Measurements from ENCODE around the gene ESRRG.
A peak's percentile ranks its signal among the peaks of the same experiment; 100 is the strongest.

The ESRRG gene

GRCh38 chr1:216599851-216600250 lies 123.4 kb downstream of the ESRRG start:
- no peaks in the 10 kb centered on the region for H3K36me3 ChIP-seq (ENCODE audit: insufficient read depth, low read length)
- H3K4me2 ChIP-seq (ENCODE audit: low read length) = peak overlapping the region; percentile 97
- H3K27me3 ChIP-seq (ENCODE audit: control insufficient read depth, insufficient read depth, low read length) = no peaks in the 10 kb centered on the region
- H3K4me1 ChIP-seq (ENCODE audit: control insufficient read depth, insufficient read depth, low read length) = peaks cover 14% of the 10 kb centered on the region
- no peaks in the 10 kb centered on the region for H3K9me3 ChIP-seq (replicated peaks; ENCODE audit: low read length)
- H3K4me3 ChIP-seq (ENCODE audit: low read length) = no peak overlapping the region
- H3K9ac ChIP-seq (ENCODE audit: low read depth, low read length) = peak overlapping the region; percentile 98

- no peaks in the 10 kb centered on the region for H3K9me3 ChIP-seq (replicated peaks; ENCODE audit: low read length)
- H3K36me3 ChIP-seq (ENCODE audit: insufficient read depth, low read length) = no peaks in the 10 kb centered on the region
- no peaks in the 10 kb centered on the region for H3K27me3 ChIP-seq (ENCODE audit: control insufficient read depth, insufficient read depth, low read length)
- no peak overlapping the region for H3K9ac ChIP-seq (ENCODE audit: low read depth, low read length)
- no peak overlapping the region for H3K4me3 ChIP-seq (ENCODE audit: low read length)
- H3K4me1 ChIP-seq (ENCODE audit: control insufficient read depth, insufficient read depth, low read length) = peaks cover 14% of the 10 kb centered on the region
- no peak overlapping the region for H3K4me2 ChIP-seq (ENCODE audit: low read length)
Observed at GRCh38 chr1:216598448-216598847, 124.8 kb downstream of the ESRRG start.

GRCh38 chr1:216596281-216596862 lies 126.9 kb downstream of the ESRRG start:
- Histone ChIP-seq H3K27me3 (ENCODE audit: control insufficient read depth, insufficient read depth, low read length) (no peaks in the 10 kb centered on the region), H3K4me1 (ENCODE audit: control insufficient read depth, insufficient read depth, low read length) (peaks cover 9% of the 10 kb centered on the region), H3K9me3 (replicated peaks; ENCODE audit: low read length) (no peaks in the 10 kb centered on the region), H3K4me3 (ENCODE audit: low read length) (no peak overlapping the region), H3K9ac (ENCODE audit: low read depth, low read length) (no peak overlapping the region), H3K4me2 (ENCODE audit: low read length) (no peak overlapping the region), H3K36me3 (ENCODE audit: insufficient read depth, low read length) (no peaks in the 10 kb centered on the region)

GRCh38 chr1:216587715-216588114 lies 135.5 kb downstream of the ESRRG start:
- H3K4me2 ChIP-seq (ENCODE audit: low read length) = no peak overlapping the region
- no peaks in the 10 kb centered on the region for H3K4me1 ChIP-seq (ENCODE audit: control insufficient read depth, insufficient read depth, low read length)
- no peak overlapping the region for H3K9ac ChIP-seq (ENCODE audit: low read depth, low read length)
- H3K36me3 ChIP-seq (ENCODE audit: insufficient read depth, low read length) = no peaks in the 10 kb centered on the region
- H3K9me3 ChIP-seq (replicated peaks; ENCODE audit: low read length) = no peaks in the 10 kb centered on the region
- H3K27me3 ChIP-seq (ENCODE audit: control insufficient read depth, insufficient read depth, low read length) = no peaks in the 10 kb centered on the region
- no peak overlapping the region for H3K4me3 ChIP-seq (ENCODE audit: low read length)

- H3K27me3 ChIP-seq (ENCODE audit: control insufficient read depth, insufficient read depth, low read length) = no peaks in the 10 kb centered on the region
- no peaks in the 10 kb centered on the region for H3K4me1 ChIP-seq (ENCODE audit: control insufficient read depth, insufficient read depth, low read length)
- H3K4me2 ChIP-seq (ENCODE audit: low read length) = no peak overlapping the region
- H3K36me3 ChIP-seq (ENCODE audit: insufficient read depth, low read length) = no peaks in the 10 kb centered on the region
- no peak overlapping the region for H3K9ac ChIP-seq (ENCODE audit: low read depth, low read length)
- H3K4me3 ChIP-seq (ENCODE audit: low read length) = no peak overlapping the region
- H3K9me3 ChIP-seq (replicated peaks; ENCODE audit: low read length) = no peaks in the 10 kb centered on the region
Observed at GRCh38 chr1:216582151-216582550, 141.1 kb downstream of the ESRRG start.

GRCh38 chr1:216580538-216581057 lies 142.6 kb downstream of the ESRRG start:
- Histone ChIP-seq H3K4me3 (ENCODE audit: low read length) (no peak overlapping the region), H3K27me3 (ENCODE audit: control insufficient read depth, insufficient read depth, low read length) (no peaks in the 10 kb centered on the region), H3K4me2 (ENCODE audit: low read length) (no peak overlapping the region), H3K9ac (ENCODE audit: low read depth, low read length) (no peak overlapping the region), H3K36me3 (ENCODE audit: insufficient read depth, low read length) (no peaks in the 10 kb centered on the region), H3K9me3 (replicated peaks; ENCODE audit: low read length) (no peaks in the 10 kb centered on the region), H3K4me1 (ENCODE audit: control insufficient read depth, insufficient read depth, low read length) (no peaks in the 10 kb centered on the region)

GRCh38 chr1:216576234-216576937 lies 146.8 kb downstream of the ESRRG start:
- H3K36me3 ChIP-seq (ENCODE audit: insufficient read depth, low read length) = no peaks in the 10 kb centered on the region
- H3K4me2 ChIP-seq (ENCODE audit: low read length) = no peak overlapping the region
- H3K4me1 ChIP-seq (ENCODE audit: control insufficient read depth, insufficient read depth, low read length) = no peaks in the 10 kb centered on the region
- H3K4me3 ChIP-seq (ENCODE audit: low read length) = no peak overlapping the region
- no peak overlapping the region for H3K9ac ChIP-seq (ENCODE audit: low read depth, low read length)
- H3K27me3 ChIP-seq (ENCODE audit: control insufficient read depth, insufficient read depth, low read length) = no peaks in the 10 kb centered on the region
- no peaks in the 10 kb centered on the region for H3K9me3 ChIP-seq (replicated peaks; ENCODE audit: low read length)

- Histone ChIP-seq H3K9me3 (replicated peaks; ENCODE audit: low read length) (no peaks in the 10 kb centered on the region), H3K36me3 (ENCODE audit: insufficient read depth, low read length) (no peaks in the 10 kb centered on the region), H3K4me1 (ENCODE audit: control insufficient read depth, insufficient read depth, low read length) (no peaks in the 10 kb centered on the region), H3K4me3 (ENCODE audit: low read length) (no peak overlapping the region), H3K4me2 (ENCODE audit: low read length) (no peak overlapping the region), H3K27me3 (ENCODE audit: control insufficient read depth, insufficient read depth, low read length) (no peaks in the 10 kb centered on the region), H3K9ac (ENCODE audit: low read depth, low read length) (no peak overlapping the region)
Observed at GRCh38 chr1:216566641-216567205, 156.5 kb downstream of the ESRRG start.

- Histone ChIP-seq H3K27me3 (ENCODE audit: control insufficient read depth, insufficient read depth, low read length) (no peaks in the 10 kb centered on the region), H3K4me1 (ENCODE audit: control insufficient read depth, insufficient read depth, low read length) (no peaks in the 10 kb centered on the region), H3K4me3 (ENCODE audit: low read length) (no peak overlapping the region), H3K9ac (ENCODE audit: low read depth, low read length) (no peak overlapping the region), H3K9me3 (replicated peaks; ENCODE audit: low read length) (no peaks in the 10 kb centered on the region), H3K4me2 (ENCODE audit: low read length) (no peak overlapping the region), H3K36me3 (ENCODE audit: insufficient read depth, low read length) (no peaks in the 10 kb centered on the region)
Observed at GRCh38 chr1:216563087-216563486, 160.1 kb downstream of the ESRRG start.

GRCh38 chr1:216562383-216562782 lies 160.8 kb downstream of the ESRRG start:
- no peaks in the 10 kb centered on the region for H3K36me3 ChIP-seq (ENCODE audit: insufficient read depth, low read length)
- no peaks in the 10 kb centered on the region for H3K4me1 ChIP-seq (ENCODE audit: control insufficient read depth, insufficient read depth, low read length)
- no peaks in the 10 kb centered on the region for H3K9me3 ChIP-seq (replicated peaks; ENCODE audit: low read length)
- no peak overlapping the region for H3K9ac ChIP-seq (ENCODE audit: low read depth, low read length)
- H3K4me3 ChIP-seq (ENCODE audit: low read length) = no peak overlapping the region
- H3K4me2 ChIP-seq (ENCODE audit: low read length) = no peak overlapping the region
- no peaks in the 10 kb centered on the region for H3K27me3 ChIP-seq (ENCODE audit: control insufficient read depth, insufficient read depth, low read length)

- Histone ChIP-seq H3K9me3 (replicated peaks; ENCODE audit: low read length) (no peaks in the 10 kb centered on the region), H3K27me3 (ENCODE audit: control insufficient read depth, insufficient read depth, low read length) (no peaks in the 10 kb centered on the region), H3K4me3 (ENCODE audit: low read length) (no peak overlapping the region), H3K9ac (ENCODE audit: low read depth, low read length) (no peak overlapping the region), H3K4me2 (ENCODE audit: low read length) (no peak overlapping the region), H3K36me3 (ENCODE audit: insufficient read depth, low read length) (no peaks in the 10 kb centered on the region), H3K4me1 (ENCODE audit: control insufficient read depth, insufficient read depth, low read length) (no peaks in the 10 kb centered on the region)
Observed at GRCh38 chr1:216560527-216560926, 162.7 kb downstream of the ESRRG start.

Measured in skeletal muscle satellite cell (primary cell).